Measurements from ENCODE around the gene CAMK2G. TPM values are rescaled to one million over a fixed set of nuclear protein-coding genes. Genes with fewer than 3 reads are reported as not detected.

The CAMK2G gene
- total RNA-seq, 2 donors from 2014 or later: 20.9 to 21.7 TPM

- Mint-ChIP-seq H3K27me3 (ENCODE audit: insufficient read depth) (peaks cover 32% of the 10 kb centered on the region), H3K9me3 (no peaks in the 10 kb centered on the region), H3K36me3 (ENCODE audit: low read depth) (no peaks in the 10 kb centered on the region), H3K4me1 (peaks cover 6% of the 10 kb centered on the region), H3K27ac (no peak overlapping the region), H3K4me3 (no peak overlapping the region)
- no peak overlapping the region for H3K27ac ChIP-seq (ENCODE audit: low read depth, low read length)
- no peak for DNase-seq
- H3K4me3 ChIP-seq (ENCODE audit: low read length): no peak overlapping the region
- H3K9ac ChIP-seq (ENCODE audit: extremely low read depth, low read length, poor library complexity, severe bottlenecking): no peak overlapping the region
- WGBS, 2 experiments (ENCODE audit: insufficient coverage in 1 of 2, insufficient read length in 1 of 2): 89 to 90% methylated on average over 3 to 5 of the region's 5 CpGs
- no peaks in the 10 kb centered on the region for H3K9me3 ChIP-seq (ENCODE audit: control insufficient read depth, low read length)
- TF ChIP-seq CTCF (conservative IDR thresholded peaks at IDR 0.05): no peak
- H3K4me1 ChIP-seq (ENCODE audit: control insufficient read depth, insufficient read depth, low read length): no peaks in the 10 kb centered on the region
- H3K36me3 ChIP-seq (ENCODE audit: control insufficient read depth, insufficient read depth, low read length): no peaks in the 10 kb centered on the region
- peaks cover 34% of the 10 kb centered on the region for H3K27me3 ChIP-seq (ENCODE audit: control insufficient read depth, insufficient read depth, low read length, poor library complexity, severe bottlenecking)
Observed at GRCh38 chr10:73916761-73917470, 42.6 kb upstream of the CAMK2G start.

- 89 to 90% methylated on average over 7 to 8 of the region's 8 CpGs for WGBS, 2 experiments (ENCODE audit: insufficient coverage in 1 of 2, insufficient read length in 1 of 2)
- peaks cover 42% of the 10 kb centered on the region for H3K27me3 Mint-ChIP-seq (ENCODE audit: insufficient read depth)
- Histone ChIP-seq H3K27ac (ENCODE audit: low read depth, low read length) (no peak overlapping the region), H3K4me1 (ENCODE audit: control insufficient read depth, insufficient read depth, low read length) (no peaks in the 10 kb centered on the region), H3K9me3 (ENCODE audit: control insufficient read depth, low read length) (no peaks in the 10 kb centered on the region), H3K4me3 (ENCODE audit: low read length) (no peak overlapping the region), H3K36me3 (ENCODE audit: control insufficient read depth, insufficient read depth, low read length) (no peaks in the 10 kb centered on the region), H3K27me3 (ENCODE audit: control insufficient read depth, insufficient read depth, low read length, poor library complexity, severe bottlenecking) (peaks cover 39% of the 10 kb centered on the region), H3K9ac (ENCODE audit: extremely low read depth, low read length, poor library complexity, severe bottlenecking) (no peak overlapping the region)
- H3K9me3 Mint-ChIP-seq: no peaks in the 10 kb centered on the region
- TF ChIP-seq CTCF (conservative IDR thresholded peaks at IDR 0.05): no peak
- no peak overlapping the region for H3K4me3 Mint-ChIP-seq
- H3K36me3 Mint-ChIP-seq (ENCODE audit: low read depth): no peaks in the 10 kb centered on the region
- no peak overlapping the region for H3K27ac Mint-ChIP-seq
- DNase-seq: no peak
- peaks cover 8% of the 10 kb centered on the region for H3K4me1 Mint-ChIP-seq
Observed at GRCh38 chr10:73915206-73915851, 41.0 kb upstream of the CAMK2G start.

GRCh38 chr10:73914036-73914435 lies 39.7 kb upstream of the CAMK2G start:
- no peaks in the 10 kb centered on the region for H3K36me3 ChIP-seq (ENCODE audit: control insufficient read depth, insufficient read depth, low read length)
- Mint-ChIP-seq H3K27me3 (ENCODE audit: insufficient read depth) (peaks cover 53% of the 10 kb centered on the region), H3K27ac (no peak overlapping the region), H3K4me1 (peaks cover 7% of the 10 kb centered on the region), H3K4me3 (no peak overlapping the region), H3K9me3 (no peaks in the 10 kb centered on the region), H3K36me3 (ENCODE audit: low read depth) (no peaks in the 10 kb centered on the region)
- peaks cover 5% of the 10 kb centered on the region for H3K4me1 ChIP-seq (ENCODE audit: control insufficient read depth, insufficient read depth, low read length)
- H3K9me3 ChIP-seq (ENCODE audit: control insufficient read depth, low read length): no peaks in the 10 kb centered on the region
- H3K9ac ChIP-seq (ENCODE audit: extremely low read depth, low read length, poor library complexity, severe bottlenecking): no peak overlapping the region
- no peak for TF ChIP-seq CTCF (conservative IDR thresholded peaks at IDR 0.05)
- no peak for DNase-seq
- peaks cover 43% of the 10 kb centered on the region for H3K27me3 ChIP-seq (ENCODE audit: control insufficient read depth, insufficient read depth, low read length, poor library complexity, severe bottlenecking)
- no peak overlapping the region for H3K4me3 ChIP-seq (ENCODE audit: low read length)
- 74 to 79% methylated on average over 5 to 10 of the region's 10 CpGs for WGBS, 2 experiments (ENCODE audit: insufficient coverage in 1 of 2, insufficient read length in 1 of 2)
- no peak overlapping the region for H3K27ac ChIP-seq (ENCODE audit: low read depth, low read length)

Data from endodermal cell (in vitro differentiated cells).